BE2C (cell line): Measurements from ENCODE around the gene SBF2.
"Not testable (repeated sequence)": the region's sequence is repeated elsewhere in the genome, so short reads cannot be mapped to it uniquely, and the experiment has no call there.

Experiments used
- DNase-seq: peaks from one replicate; pipeline ENCODE4 v3.0.0-alpha.2; 2020
- H3K27me3 ChIP-seq: fragments of 250-450 bp; sonication (Bioruptor Pico); 2 replicates; pipeline ENCODE4 v1.5.1; 2020; ENCODE audit warnings: mild to moderate bottlenecking
- H3K36me3 ChIP-seq: fragments of 250-450 bp; sonication (Bioruptor Pico); 2 replicates; pipeline ENCODE4 v1.5.1; 2020; ENCODE audit warnings: mild to moderate bottlenecking
- H3K4me1 ChIP-seq: fragments of 250-450 bp; sonication (Bioruptor Pico); 2 replicates; pipeline ENCODE4 v1.5.1; 2020
- H3K4me3 ChIP-seq: 2 replicates; pipeline ENCODE4 v1.5.1; 2011; ENCODE audit warnings: low read depth, low read length
- H3K9me3 ChIP-seq: fragments of 250-450 bp; sonication (Bioruptor Pico); 2 replicates; pipeline ENCODE4 v1.5.1; 2020
- CTCF ChIP-seq: IDR thresholded peaks from 2 replicates; pipeline ENCODE4 v1.5.1; 2012; ENCODE audit warnings: mild to moderate bottlenecking, low read depth, low read length

The SBF2 gene

GRCh38 chr11:10038521-10039302 lies 255.3 kb downstream of the SBF2 start:
- Histone ChIP-seq H3K9me3 (no peaks in the 10 kb centered on the region), H3K4me3 (no peak overlapping the region), H3K27me3 (no peaks in the 10 kb centered on the region), H3K36me3 (no peaks in the 10 kb centered on the region), H3K4me1 (no peaks in the 10 kb centered on the region)
- DNase-seq, result no peak
- TF ChIP-seq CTCF, result no peak

- not testable (repeated sequence) for H3K4me3 ChIP-seq, H3K36me3 ChIP-seq, H3K27me3 ChIP-seq, H3K4me1 ChIP-seq, H3K9me3 ChIP-seq, DNase-seq
Observed at GRCh38 chr11:10035932-10036331, 258.1 kb downstream of the SBF2 start.

- no peaks in the 10 kb centered on the region for H3K9me3 ChIP-seq
- peaks cover 9% of the 10 kb centered on the region; the same call in 1 of the 2 replicates for H3K4me1 ChIP-seq
- no peak overlapping the region for H3K4me3 ChIP-seq
- no peak for TF ChIP-seq CTCF
- no peak for DNase-seq
- H3K36me3 ChIP-seq, result no peaks in the 10 kb centered on the region
- no peaks in the 10 kb centered on the region for H3K27me3 ChIP-seq
Observed at GRCh38 chr11:10032935-10033334, 261.1 kb downstream of the SBF2 start.

- Histone ChIP-seq H3K9me3 (no peaks in the 10 kb centered on the region), H3K4me1 (peaks cover 9% of the 10 kb centered on the region; the same call in 1 of the 2 replicates), H3K27me3 (no peaks in the 10 kb centered on the region), H3K4me3 (no peak overlapping the region), H3K36me3 (no peaks in the 10 kb centered on the region)
- DNase-seq, result no peak
- TF ChIP-seq CTCF, result no peak
Observed at GRCh38 chr11:10030122-10030490, 263.9 kb downstream of the SBF2 start.

GRCh38 chr11:10029386-10030121 lies 264.5 kb downstream of the SBF2 start:
- TF ChIP-seq CTCF, result no peak
- Histone ChIP-seq H3K4me1 (peaks cover 9% of the 10 kb centered on the region; the same call in 1 of the 2 replicates), H3K36me3 (no peaks in the 10 kb centered on the region), H3K27me3 (no peaks in the 10 kb centered on the region), H3K9me3 (no peaks in the 10 kb centered on the region), H3K4me3 (no peak overlapping the region)
- peak; percentile 32 for DNase-seq

GRCh38 chr11:10026514-10026913 lies 267.5 kb downstream of the SBF2 start:
- no peaks in the 10 kb centered on the region for H3K36me3 ChIP-seq
- no peak for TF ChIP-seq CTCF
- no peaks in the 10 kb centered on the region for H3K27me3 ChIP-seq
- no peak overlapping the region for H3K4me3 ChIP-seq
- H3K9me3 ChIP-seq, result no peaks in the 10 kb centered on the region
- no peak for DNase-seq
- peaks cover 5% of the 10 kb centered on the region; the same call in 1 of the 2 replicates for H3K4me1 ChIP-seq
